Measurements from ENCODE around the gene NUP188.

- TF ChIP-seq ZNF446 (CRISPR knock-in tag; IDR thresholded peaks at IDR 0.05) = no peak
- no peak for TF ChIP-seq YY1 (IDR thresholded peaks at IDR 0.05; ENCODE audit: insufficient read depth, insufficient replicate concordance, low read depth, low read length)
- TF ChIP-seq POLR2A (IDR thresholded peaks at IDR 0.05; ENCODE audit: insufficient read depth in 1 of 2, low read depth in 2 of 2, low read length in 2 of 2) = no peak
- TF ChIP-seq BRF2 (CRISPR knock-in tag; IDR thresholded peaks at IDR 0.05) = no peak
- TF ChIP-seq SRF (IDR thresholded peaks at IDR 0.05; ENCODE audit: low read depth, low read length) = no peak
- no peak for TF ChIP-seq ZBTB7A (CRISPR knock-in tag; IDR thresholded peaks at IDR 0.05)
Measured at GRCh38 chr9:129032541-129033159, 85.2 kb downstream of the NUP188 start.

Data from HepG2 (cell line).